Vagina (tissue), 2 donors: Measurements from ENCODE around the gene MAST2. TPM values are rescaled to one million over a fixed set of nuclear protein-coding genes. Genes with fewer than 3 reads are reported as not detected.
"Not testable (repeated sequence)": the region's sequence is repeated elsewhere in the genome, so short reads cannot be mapped to it uniquely, and the experiment has no call there.

Experiments used
- DNase-seq, 2 donors: peaks; one replicate each; pipeline ENCODE4 v3.0.0-alpha.2; 2017; ENCODE audit errors: extremely low spot score in 2 of 2
- H3K27ac ChIP-seq: fragments of 200-600 bp; sonication (generic); one replicate; pipeline ENCODE4 v1.5.1; 2019
- H3K27me3 ChIP-seq: fragments of 200-600 bp; sonication (generic); one replicate; pipeline ENCODE4 v1.5.1; 2019
- H3K36me3 ChIP-seq, 2 donors: fragments of 200-600 bp; sonication (generic); one replicate each; pipeline ENCODE4 v1.5.1; 2017 to 2019
- H3K4me1 ChIP-seq: fragments of 200-600 bp; sonication (generic); one replicate; pipeline ENCODE4 v1.5.1; 2019
- H3K4me3 ChIP-seq, 2 donors: fragments of 200-600 bp; sonication (generic); 1 replicate in 1 of 2; 2 replicates in 1 of 2; pipeline ENCODE4 v1.5.1; 2016 to 2019
- H3K9me3 ChIP-seq: fragments of 200-600 bp; sonication (generic); one replicate; pipeline ENCODE4 v1.5.1; 2019
- POLR2A ChIP-seq, 2 donors: fragments of 450-650 bp; IDR thresholded peaks; one replicate each; pipeline ENCODE4 v1.6.1; 2017; ENCODE audit warnings: antibody characterized with exemption in 2 of 2, mild to moderate bottlenecking in 2 of 2, moderate library complexity in 2 of 2
- POLR2AphosphoS5 ChIP-seq, 2 donors: sonication (generic); formaldehyde crosslinking; IDR thresholded peaks; one replicate each; pipeline ENCODE4 v1.9.0; 2017; ENCODE audit warnings: antibody characterized with exemption in 2 of 2, mild to moderate bottlenecking in 2 of 2, low read depth in 1 of 2; ENCODE audit not compliant: insufficient read depth in 1 of 2
- intact Hi-C: fragments of 100-400 bp; cut with DNase I; formaldehyde crosslinking; loops from one replicate; pipeline ENCODE4 v1.15.1; 2023
- total RNA-seq: library from RNA; depleted of rRNA; stranded (reverse); fragments of >200 nt; gene quantifications from one replicate; pipeline ENCODE4 v1.2.3, GENCODE V29; 2016
- TF ChIP-seq, protein P1 (sequence below), 3 experiments: fragments of 450-650 bp in 2 of 3; fragments of 200-600 bp in 1 of 3; sonication (generic) in 1 of 3; IDR thresholded peaks; one replicate each; pipeline ENCODE4 v1.5.1; 2017 to 2019; ENCODE audit warnings: antibody characterized with exemption in 3 of 3, mild to moderate bottlenecking in 2 of 3, moderate library complexity in 2 of 3

The MAST2 gene
- total RNA-seq, 1 donor from 2014 or later, result 28.2 TPM

DNA sequence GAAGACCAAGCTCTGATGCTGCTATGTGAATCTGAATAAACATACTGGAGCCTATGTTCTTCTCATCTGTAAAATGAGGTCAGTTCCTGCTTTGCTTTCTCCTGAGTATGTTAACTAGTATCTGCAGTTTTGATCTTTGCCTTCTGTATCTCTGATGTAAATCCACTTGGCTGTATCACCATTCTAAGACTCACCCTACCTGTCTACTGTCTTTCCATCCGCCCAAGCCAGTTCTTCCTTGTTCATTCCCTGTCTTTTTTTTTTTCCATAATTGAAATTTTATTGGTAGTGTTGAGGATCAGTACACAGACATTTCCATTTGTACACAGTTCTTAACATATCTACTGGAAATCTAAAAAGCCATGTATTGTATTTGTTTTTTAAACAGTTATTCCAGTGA is 31.3 kb downstream of the MAST2 start:
- H3K36me3 ChIP-seq, result peaks cover 0 to 8% of the 10 kb centered on the region in 2 donors
- TF ChIP-seq, protein P1, sequence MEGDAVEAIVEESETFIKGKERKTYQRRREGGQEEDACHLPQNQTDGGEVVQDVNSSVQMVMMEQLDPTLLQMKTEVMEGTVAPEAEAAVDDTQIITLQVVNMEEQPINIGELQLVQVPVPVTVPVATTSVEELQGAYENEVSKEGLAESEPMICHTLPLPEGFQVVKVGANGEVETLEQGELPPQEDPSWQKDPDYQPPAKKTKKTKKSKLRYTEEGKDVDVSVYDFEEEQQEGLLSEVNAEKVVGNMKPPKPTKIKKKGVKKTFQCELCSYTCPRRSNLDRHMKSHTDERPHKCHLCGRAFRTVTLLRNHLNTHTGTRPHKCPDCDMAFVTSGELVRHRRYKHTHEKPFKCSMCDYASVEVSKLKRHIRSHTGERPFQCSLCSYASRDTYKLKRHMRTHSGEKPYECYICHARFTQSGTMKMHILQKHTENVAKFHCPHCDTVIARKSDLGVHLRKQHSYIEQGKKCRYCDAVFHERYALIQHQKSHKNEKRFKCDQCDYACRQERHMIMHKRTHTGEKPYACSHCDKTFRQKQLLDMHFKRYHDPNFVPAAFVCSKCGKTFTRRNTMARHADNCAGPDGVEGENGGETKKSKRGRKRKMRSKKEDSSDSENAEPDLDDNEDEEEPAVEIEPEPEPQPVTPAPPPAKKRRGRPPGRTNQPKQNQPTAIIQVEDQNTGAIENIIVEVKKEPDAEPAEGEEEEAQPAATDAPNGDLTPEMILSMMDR (IDR thresholded peaks at IDR 0.05), result no peak
- TF ChIP-seq POLR2A (IDR thresholded peaks at IDR 0.05), result no peak
- no peak for TF ChIP-seq POLR2AphosphoS5 (IDR thresholded peaks at IDR 0.05; ENCODE audit: insufficient read depth in 1 of 2, low read depth in 1 of 2)
- no peak overlapping the region for H3K4me3 ChIP-seq
- H3K4me1 ChIP-seq, result no peaks in the 10 kb centered on the region
- H3K27me3 ChIP-seq, result no peaks in the 10 kb centered on the region
- DNase-seq, result no peak
- intact Hi-C loops, result no loop called here
- H3K27ac ChIP-seq, result no peak overlapping the region
- no peaks in the 10 kb centered on the region for H3K9me3 ChIP-seq

GRCh38 chr1:45836451-45836850 is 33.0 kb downstream of the MAST2 start:
- no peak overlapping the region for H3K27ac ChIP-seq
- intact Hi-C loops, result no loop called here

GRCh38 chr1:45836861-45837260 is 33.4 kb downstream of the MAST2 start:
- DNase-seq, H3K27ac ChIP-seq, H3K4me1 ChIP-seq, H3K4me3 ChIP-seq, H3K27me3 ChIP-seq, intact Hi-C loops, H3K36me3 ChIP-seq, H3K9me3 ChIP-seq: not testable (repeated sequence)

More at GRCh38 chr1:45836451-45836850, 33.0 kb downstream of the MAST2 start:
- Histone ChIP-seq H3K9me3 (no peaks in the 10 kb centered on the region), H3K4me1 (no peaks in the 10 kb centered on the region), H3K4me3 (no peak overlapping the region), H3K36me3 (no peaks in the 10 kb centered on the region), H3K27me3 (no peaks in the 10 kb centered on the region)
- DNase-seq, result no peak
- TF ChIP-seq POLR2AphosphoS5 (IDR thresholded peaks at IDR 0.05; ENCODE audit: insufficient read depth in 1 of 2, low read depth in 1 of 2) (no peak), POLR2A (IDR thresholded peaks at IDR 0.05) (no peak)
- TF ChIP-seq, protein P1 (IDR thresholded peaks at IDR 0.05), result no peak

GRCh38 chr1:45838322-45838721 is 34.9 kb downstream of the MAST2 start:
- H3K4me1 ChIP-seq, H3K4me3 ChIP-seq, H3K27ac ChIP-seq, H3K36me3 ChIP-seq, H3K9me3 ChIP-seq, DNase-seq, H3K27me3 ChIP-seq, intact Hi-C loops: not testable (repeated sequence)

DNA sequence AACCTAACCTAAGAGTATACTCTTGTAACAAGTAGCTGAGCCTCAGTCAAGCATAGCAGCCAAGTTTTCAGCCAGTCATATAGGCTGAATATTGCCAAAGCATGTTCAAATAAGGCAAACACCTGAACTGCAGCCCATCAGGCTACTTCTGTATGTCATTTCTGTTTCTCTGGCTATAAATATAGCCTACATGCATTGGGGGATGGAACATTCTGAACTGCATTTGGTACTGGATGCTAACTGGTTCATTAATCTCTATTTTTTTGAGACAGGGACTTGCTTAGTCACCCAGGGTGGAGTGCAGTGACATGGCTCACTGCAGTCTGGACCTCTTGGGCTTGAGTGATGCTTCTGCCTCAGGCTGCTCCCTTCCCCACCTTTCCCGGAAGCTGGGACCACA is 37.3 kb downstream of the MAST2 start:
- no peak for TF ChIP-seq POLR2A (IDR thresholded peaks at IDR 0.05)
- TF ChIP-seq, protein P1 (IDR thresholded peaks at IDR 0.05), result no peak
- no peak for TF ChIP-seq POLR2AphosphoS5 (IDR thresholded peaks at IDR 0.05; ENCODE audit: insufficient read depth in 1 of 2, low read depth in 1 of 2)
- Histone ChIP-seq H3K27me3 (no peaks in the 10 kb centered on the region), H3K27ac (no peak overlapping the region), H3K4me1 (peaks cover 5% of the 10 kb centered on the region), H3K9me3 (no peaks in the 10 kb centered on the region), H3K36me3 (no peaks in the 10 kb centered on the region), H3K4me3 (no peak overlapping the region)
- intact Hi-C loops, result no loop called here
- no peak for DNase-seq

GRCh38 chr1:45842786-45843185 is 39.4 kb downstream of the MAST2 start:
- intact Hi-C loops, result no loop called here

More at GRCh38 chr1:45842786-45843185, 39.4 kb downstream of the MAST2 start:
- no peak for DNase-seq
- Histone ChIP-seq H3K27me3 (no peaks in the 10 kb centered on the region), H3K9me3 (no peaks in the 10 kb centered on the region), H3K4me1 (peaks cover 5% of the 10 kb centered on the region), H3K27ac (no peak overlapping the region), H3K36me3 (no peaks in the 10 kb centered on the region), H3K4me3 (no peak overlapping the region)
- TF ChIP-seq POLR2AphosphoS5 (IDR thresholded peaks at IDR 0.05; ENCODE audit: insufficient read depth in 1 of 2, low read depth in 1 of 2) (no peak), POLR2A (IDR thresholded peaks at IDR 0.05) (no peak)
- TF ChIP-seq, protein P1 (IDR thresholded peaks at IDR 0.05), result no peak
